GM12864 (cell line): ENCODE measurements around the gene ABCD3.

ENCODE experiments used
- DNase-seq: peaks from one replicate; pipeline ENCODE4 v3.0.0-alpha.2; 2011; ENCODE audit warnings: low read depth
- H3K4me3 ChIP-seq: 2 replicates; pipeline ENCODE4 v1.5.1; 2011; ENCODE audit warnings: mild to moderate bottlenecking, low read depth, low read length, control low read depth
- TF ChIP-seq, protein P1 (sequence below): IDR thresholded peaks from 2 replicates; pipeline ENCODE4 v1.5.1; 2011; ENCODE audit warnings: low read depth, mild to moderate bottlenecking, moderate library complexity, low read length, control low read depth, inconsistent platforms; ENCODE audit errors: missing control alignments

ABCD3 gene

DNA sequence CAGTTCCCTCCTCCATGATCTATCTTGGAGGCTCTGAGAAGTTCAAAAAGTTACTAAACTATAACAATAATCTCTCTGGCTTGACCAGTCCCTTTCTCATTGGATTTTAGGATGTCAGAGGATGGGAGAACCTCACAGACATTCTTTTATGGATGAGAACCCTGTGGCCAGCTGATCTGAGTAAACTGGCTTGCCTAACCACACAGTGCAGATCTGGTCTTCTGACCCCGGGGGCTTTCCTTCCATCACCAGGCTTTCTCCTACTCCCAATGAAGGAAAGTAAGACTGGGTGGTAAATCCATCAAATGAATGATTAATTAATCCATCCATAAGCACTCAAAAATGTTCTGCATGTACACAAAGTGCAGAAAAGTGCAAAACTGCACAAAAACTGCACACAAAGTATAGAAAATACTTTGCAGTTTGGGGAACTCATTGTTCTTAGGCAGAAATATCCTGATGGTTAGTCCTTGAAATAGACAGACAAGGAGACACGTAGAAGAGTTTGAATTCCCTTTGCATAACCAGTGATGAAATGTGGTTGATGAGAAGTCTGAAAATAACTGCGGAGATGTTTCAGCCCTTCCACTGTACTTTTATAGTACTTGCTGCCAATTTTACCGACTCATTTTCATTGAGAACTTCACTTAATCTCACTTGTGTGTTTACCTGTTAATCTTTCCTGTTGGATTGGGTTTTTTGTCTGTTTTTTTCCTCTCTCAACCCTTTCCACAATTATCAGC lies 125.9 kb downstream of the ABCD3 start:
- H3K4me3 ChIP-seq, result no peak overlapping the region
- TF ChIP-seq, protein P1, sequence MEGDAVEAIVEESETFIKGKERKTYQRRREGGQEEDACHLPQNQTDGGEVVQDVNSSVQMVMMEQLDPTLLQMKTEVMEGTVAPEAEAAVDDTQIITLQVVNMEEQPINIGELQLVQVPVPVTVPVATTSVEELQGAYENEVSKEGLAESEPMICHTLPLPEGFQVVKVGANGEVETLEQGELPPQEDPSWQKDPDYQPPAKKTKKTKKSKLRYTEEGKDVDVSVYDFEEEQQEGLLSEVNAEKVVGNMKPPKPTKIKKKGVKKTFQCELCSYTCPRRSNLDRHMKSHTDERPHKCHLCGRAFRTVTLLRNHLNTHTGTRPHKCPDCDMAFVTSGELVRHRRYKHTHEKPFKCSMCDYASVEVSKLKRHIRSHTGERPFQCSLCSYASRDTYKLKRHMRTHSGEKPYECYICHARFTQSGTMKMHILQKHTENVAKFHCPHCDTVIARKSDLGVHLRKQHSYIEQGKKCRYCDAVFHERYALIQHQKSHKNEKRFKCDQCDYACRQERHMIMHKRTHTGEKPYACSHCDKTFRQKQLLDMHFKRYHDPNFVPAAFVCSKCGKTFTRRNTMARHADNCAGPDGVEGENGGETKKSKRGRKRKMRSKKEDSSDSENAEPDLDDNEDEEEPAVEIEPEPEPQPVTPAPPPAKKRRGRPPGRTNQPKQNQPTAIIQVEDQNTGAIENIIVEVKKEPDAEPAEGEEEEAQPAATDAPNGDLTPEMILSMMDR, result no peak
- no peak for DNase-seq

GRCh38 chr1:94544706-94545490 lies 126.7 kb downstream of the ABCD3 start:
- no peak for DNase-seq
- TF ChIP-seq, protein P1, result no peak
- no peak overlapping the region for H3K4me3 ChIP-seq

DNA sequence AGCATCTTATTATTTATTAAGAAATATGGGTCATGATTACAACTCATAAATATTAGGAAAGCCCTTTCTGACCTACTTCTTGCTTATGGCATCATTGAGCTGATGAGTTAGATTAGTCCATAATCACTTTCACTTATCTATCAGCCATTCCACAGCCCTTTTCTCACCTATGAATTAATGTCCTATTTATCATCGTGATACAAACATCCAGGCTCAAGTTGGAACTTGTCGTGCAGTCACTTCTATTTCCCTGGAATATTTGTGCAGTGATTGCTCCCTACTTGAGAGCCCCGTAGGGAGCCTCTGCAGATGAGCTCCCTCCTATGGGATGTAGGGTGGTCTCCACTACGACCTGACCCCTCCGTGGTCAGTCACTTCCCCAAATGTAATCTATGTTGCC lies 131.5 kb downstream of the ABCD3 start:
- H3K4me3 ChIP-seq, result no peak overlapping the region
- TF ChIP-seq, protein P1, result no peak
- DNase-seq, result no peak

- DNase-seq, result no peak
- no peak overlapping the region for H3K4me3 ChIP-seq
- TF ChIP-seq, protein P1, result no peak
These were observed 132.2 kb downstream of the ABCD3 start for GRCh38 chr1:94550396-94550795.

DNA sequence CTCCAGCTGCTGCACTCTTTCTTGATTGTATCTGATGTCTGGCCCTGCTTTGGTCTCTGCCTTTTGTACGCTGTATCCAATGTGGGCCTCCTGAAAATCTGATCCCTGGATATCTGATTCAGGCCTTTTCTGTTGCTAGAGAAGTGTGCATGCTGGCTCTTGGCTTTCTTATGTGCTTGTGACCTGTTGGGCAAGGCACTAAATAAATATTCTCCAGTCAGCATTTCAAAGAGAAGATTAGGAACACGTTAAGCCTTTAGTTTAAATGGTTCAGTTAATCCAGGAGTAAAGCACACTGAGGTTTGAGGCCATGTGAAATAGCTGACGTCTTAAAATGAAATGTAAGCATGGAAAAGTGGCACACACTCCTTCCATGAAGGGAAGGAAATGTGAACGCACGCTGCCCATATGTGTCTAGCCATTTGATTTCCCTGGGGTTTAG lies 132.6 kb downstream of the ABCD3 start:
- no peak overlapping the region for H3K4me3 ChIP-seq
- TF ChIP-seq, protein P1, result no peak
- DNase-seq, result no peak

GRCh38 chr1:94551449-94551848 lies 133.3 kb downstream of the ABCD3 start:
- no peak for DNase-seq
- H3K4me3 ChIP-seq, result no peak overlapping the region
- TF ChIP-seq, protein P1, result no peak
